Measurements from ENCODE around the gene NTM.
"Not testable (repeated sequence)": the region's sequence is repeated elsewhere in the genome, so short reads cannot be mapped to it uniquely, and the experiment has no call there.

Gene NTM

DNA sequence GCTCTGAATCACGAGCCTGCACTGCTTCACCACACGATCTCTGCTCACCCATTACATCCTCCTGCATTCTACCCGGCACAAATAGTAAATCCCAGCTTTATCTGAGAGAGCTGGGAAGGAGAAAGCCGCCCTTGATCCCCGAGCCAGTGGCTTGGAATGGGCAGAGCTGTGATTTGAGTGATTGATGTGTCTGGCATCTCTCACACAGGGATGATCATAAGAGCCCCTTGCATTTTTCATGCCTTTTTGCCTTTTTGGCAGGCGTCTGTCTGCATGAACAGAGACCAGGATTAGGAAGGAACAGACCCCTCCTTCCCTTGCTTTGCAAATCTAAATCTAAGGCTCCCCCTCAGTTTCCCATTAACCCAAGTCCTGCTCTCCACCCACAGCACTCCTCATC, 945.3 kb downstream of the NTM start:
- Histone ChIP-seq H3K27me3 (ENCODE audit: control insufficient read depth in 2 of 2, insufficient read depth in 2 of 2, low read length in 2 of 2) (no peaks in the 10 kb centered on the region), H3K27ac (ENCODE audit: low read depth in 2 of 2, low read length in 2 of 2) (no peak overlapping the region), H3K9ac (ENCODE audit: low read depth in 1 of 2, low read length in 2 of 2) (no peak overlapping the region), H3K4me3 (ENCODE audit: low read length in 2 of 2) (no peak overlapping the region), H3K4me1 (ENCODE audit: control insufficient read depth in 2 of 2, insufficient read depth in 2 of 2, low read length in 2 of 2) (no peaks in the 10 kb centered on the region), H3K36me3 (ENCODE audit: control insufficient read depth in 2 of 2, insufficient read depth in 2 of 2, low read length in 2 of 2) (no peaks in the 10 kb centered on the region), H3K9me3 (ENCODE audit: control insufficient read depth in 2 of 2, low read length in 2 of 2) (peaks cover 0 to 8% of the 10 kb centered on the region in 2 donors)

- Histone ChIP-seq H3K4me3 (ENCODE audit: low read length in 2 of 2) (no peak overlapping the region), H3K9ac (ENCODE audit: low read depth in 1 of 2, low read length in 2 of 2) (no peak overlapping the region), H3K9me3 (ENCODE audit: control insufficient read depth in 2 of 2, low read length in 2 of 2) (peaks cover 0 to 8% of the 10 kb centered on the region in 2 donors), H3K4me1 (ENCODE audit: control insufficient read depth in 2 of 2, insufficient read depth in 2 of 2, low read length in 2 of 2) (no peaks in the 10 kb centered on the region), H3K27me3 (ENCODE audit: control insufficient read depth in 2 of 2, insufficient read depth in 2 of 2, low read length in 2 of 2) (no peaks in the 10 kb centered on the region), H3K27ac (ENCODE audit: low read depth in 2 of 2, low read length in 2 of 2) (no peak overlapping the region), H3K36me3 (ENCODE audit: control insufficient read depth in 2 of 2, insufficient read depth in 2 of 2, low read length in 2 of 2) (no peaks in the 10 kb centered on the region)
These were observed 948.2 kb downstream of the NTM start for GRCh38 chr11:132318421-132319157.

DNA sequence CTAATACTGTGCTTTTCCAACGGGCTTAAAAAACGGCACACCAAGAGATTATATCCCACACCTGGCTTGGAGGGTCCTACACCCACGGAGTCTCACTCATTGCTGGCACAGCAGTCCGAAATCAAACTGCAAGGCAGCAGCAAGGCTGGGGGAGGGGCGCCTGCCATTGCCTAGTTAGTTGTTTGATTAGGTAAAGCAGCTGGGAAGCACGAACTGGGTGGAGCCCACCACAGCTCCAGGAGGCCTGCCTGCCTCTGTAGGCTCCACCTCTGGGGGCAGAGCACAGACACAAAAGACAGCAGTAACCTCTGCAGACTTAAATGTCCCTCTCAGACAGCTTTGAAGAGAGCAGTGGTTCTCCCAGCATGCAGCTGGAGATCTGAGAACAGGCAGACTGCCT, 949.0 kb downstream of the NTM start:
- H3K4me1 ChIP-seq (ENCODE audit: control insufficient read depth in 2 of 2, insufficient read depth in 2 of 2, low read length in 2 of 2); H3K36me3 ChIP-seq (ENCODE audit: control insufficient read depth in 2 of 2, insufficient read depth in 2 of 2, low read length in 2 of 2); H3K9me3 ChIP-seq (ENCODE audit: control insufficient read depth in 2 of 2, low read length in 2 of 2); H3K27me3 ChIP-seq (ENCODE audit: control insufficient read depth in 2 of 2, insufficient read depth in 2 of 2, low read length in 2 of 2); H3K4me3 ChIP-seq (ENCODE audit: low read length in 2 of 2); H3K9ac ChIP-seq (ENCODE audit: low read depth in 1 of 2, low read length in 2 of 2); H3K27ac ChIP-seq (ENCODE audit: low read depth in 2 of 2, low read length in 2 of 2): not testable (repeated sequence)

- Histone ChIP-seq H3K9ac (ENCODE audit: low read depth in 1 of 2, low read length in 2 of 2) (no peak overlapping the region), H3K36me3 (ENCODE audit: control insufficient read depth in 2 of 2, insufficient read depth in 2 of 2, low read length in 2 of 2) (no peaks in the 10 kb centered on the region), H3K27me3 (ENCODE audit: control insufficient read depth in 2 of 2, insufficient read depth in 2 of 2, low read length in 2 of 2) (no peaks in the 10 kb centered on the region), H3K4me3 (ENCODE audit: low read length in 2 of 2) (no peak overlapping the region), H3K27ac (ENCODE audit: low read depth in 2 of 2, low read length in 2 of 2) (no peak overlapping the region), H3K4me1 (ENCODE audit: control insufficient read depth in 2 of 2, insufficient read depth in 2 of 2, low read length in 2 of 2) (no peaks in the 10 kb centered on the region), H3K9me3 (ENCODE audit: control insufficient read depth in 2 of 2, low read length in 2 of 2) (peaks cover 0 to 2% of the 10 kb centered on the region in 2 donors)
These were observed 960.1 kb downstream of the NTM start for GRCh38 chr11:132330515-132330914.

DNA sequence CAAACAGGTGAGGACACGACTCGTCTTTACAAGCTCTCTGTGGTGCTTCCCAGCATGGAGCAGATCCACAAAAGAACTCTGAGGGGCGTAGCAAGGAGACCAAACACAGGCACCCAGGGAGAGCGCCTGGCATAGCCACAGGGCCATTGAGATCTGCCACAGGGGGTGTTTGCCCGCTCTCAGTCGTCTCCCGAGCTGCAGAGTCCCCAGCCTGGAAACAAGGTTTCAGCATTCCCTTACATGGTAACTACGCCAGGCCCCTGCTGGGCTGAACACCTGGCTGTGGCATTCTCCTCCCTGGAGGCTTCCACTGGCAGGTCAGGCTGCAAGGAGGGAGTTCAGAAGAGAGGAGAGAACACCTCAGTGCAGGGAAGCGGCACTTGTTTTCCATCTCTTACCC, 962.1 kb downstream of the NTM start:
- Histone ChIP-seq H3K9ac (ENCODE audit: low read depth in 1 of 2, low read length in 2 of 2) (no peak overlapping the region), H3K27me3 (ENCODE audit: control insufficient read depth in 2 of 2, insufficient read depth in 2 of 2, low read length in 2 of 2) (no peaks in the 10 kb centered on the region), H3K4me1 (ENCODE audit: control insufficient read depth in 2 of 2, insufficient read depth in 2 of 2, low read length in 2 of 2) (no peaks in the 10 kb centered on the region), H3K27ac (ENCODE audit: low read depth in 2 of 2, low read length in 2 of 2) (no peak overlapping the region), H3K9me3 (ENCODE audit: control insufficient read depth in 2 of 2, low read length in 2 of 2) (peaks cover 0 to 2% of the 10 kb centered on the region in 2 donors), H3K4me3 (ENCODE audit: low read length in 2 of 2) (no peak overlapping the region), H3K36me3 (ENCODE audit: control insufficient read depth in 2 of 2, insufficient read depth in 2 of 2, low read length in 2 of 2) (no peaks in the 10 kb centered on the region)

GRCh38 chr11:132334769-132335280, 964.4 kb downstream of the NTM start:
- peaks cover 2 to 3% of the 10 kb centered on the region in 2 donors for H3K9me3 ChIP-seq (ENCODE audit: control insufficient read depth in 2 of 2, low read length in 2 of 2)
- no peaks in the 10 kb centered on the region for H3K36me3 ChIP-seq (ENCODE audit: control insufficient read depth in 2 of 2, insufficient read depth in 2 of 2, low read length in 2 of 2)
- H3K27me3 ChIP-seq (ENCODE audit: control insufficient read depth in 2 of 2, insufficient read depth in 2 of 2, low read length in 2 of 2), result no peaks in the 10 kb centered on the region
- H3K4me1 ChIP-seq (ENCODE audit: control insufficient read depth in 2 of 2, insufficient read depth in 2 of 2, low read length in 2 of 2), result no peaks in the 10 kb centered on the region
- H3K27ac ChIP-seq (ENCODE audit: low read depth in 2 of 2, low read length in 2 of 2), result no peak overlapping the region
- H3K9ac ChIP-seq (ENCODE audit: low read depth in 1 of 2, low read length in 2 of 2), result no peak overlapping the region
- no peak overlapping the region for H3K4me3 ChIP-seq (ENCODE audit: low read length in 2 of 2)

DNA sequence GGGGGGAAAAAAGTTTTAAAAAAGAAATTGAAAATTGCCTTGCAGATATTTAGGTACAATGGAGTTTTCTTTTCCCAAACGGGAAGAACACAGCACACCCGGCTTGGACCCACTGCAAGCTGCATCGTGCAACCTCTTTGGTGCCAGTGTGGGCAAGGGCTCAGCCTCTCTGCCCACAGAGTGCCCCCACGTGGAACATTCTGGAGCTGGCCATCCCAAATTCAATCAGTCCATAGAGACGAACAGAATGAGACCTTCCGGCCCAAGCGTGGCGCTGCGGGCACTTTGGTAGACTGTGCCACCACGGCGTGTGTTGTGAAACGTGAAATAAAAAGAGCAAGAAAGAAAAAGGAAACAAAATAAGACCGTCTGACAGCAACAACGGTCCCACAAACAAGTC, 964.9 kb downstream of the NTM start:
- Histone ChIP-seq H3K36me3 (ENCODE audit: control insufficient read depth in 2 of 2, insufficient read depth in 2 of 2, low read length in 2 of 2) (no peaks in the 10 kb centered on the region), H3K9me3 (ENCODE audit: control insufficient read depth in 2 of 2, low read length in 2 of 2) (peaks cover 2 to 3% of the 10 kb centered on the region in 2 donors), H3K27me3 (ENCODE audit: control insufficient read depth in 2 of 2, insufficient read depth in 2 of 2, low read length in 2 of 2) (no peaks in the 10 kb centered on the region), H3K27ac (ENCODE audit: low read depth in 2 of 2, low read length in 2 of 2) (no peak overlapping the region), H3K4me1 (ENCODE audit: control insufficient read depth in 2 of 2, insufficient read depth in 2 of 2, low read length in 2 of 2) (no peaks in the 10 kb centered on the region), H3K9ac (ENCODE audit: low read depth in 1 of 2, low read length in 2 of 2) (no peak overlapping the region), H3K4me3 (ENCODE audit: low read length in 2 of 2) (no peak overlapping the region)

GRCh38 chr11:132336781-132337535, 966.5 kb downstream of the NTM start:
- H3K36me3 ChIP-seq (ENCODE audit: control insufficient read depth in 2 of 2, insufficient read depth in 2 of 2, low read length in 2 of 2), result no peaks in the 10 kb centered on the region
- H3K4me3 ChIP-seq (ENCODE audit: low read length in 2 of 2), result no peak overlapping the region
- no peak overlapping the region for H3K9ac ChIP-seq (ENCODE audit: low read depth in 1 of 2, low read length in 2 of 2)
- no peaks in the 10 kb centered on the region for H3K4me1 ChIP-seq (ENCODE audit: control insufficient read depth in 2 of 2, insufficient read depth in 2 of 2, low read length in 2 of 2)
- peaks cover 2 to 5% of the 10 kb centered on the region in 2 donors for H3K9me3 ChIP-seq (ENCODE audit: control insufficient read depth in 2 of 2, low read length in 2 of 2)
- H3K27me3 ChIP-seq (ENCODE audit: control insufficient read depth in 2 of 2, insufficient read depth in 2 of 2, low read length in 2 of 2), result no peaks in the 10 kb centered on the region
- H3K27ac ChIP-seq (ENCODE audit: low read depth in 2 of 2, low read length in 2 of 2), result no peak overlapping the region

DNA sequence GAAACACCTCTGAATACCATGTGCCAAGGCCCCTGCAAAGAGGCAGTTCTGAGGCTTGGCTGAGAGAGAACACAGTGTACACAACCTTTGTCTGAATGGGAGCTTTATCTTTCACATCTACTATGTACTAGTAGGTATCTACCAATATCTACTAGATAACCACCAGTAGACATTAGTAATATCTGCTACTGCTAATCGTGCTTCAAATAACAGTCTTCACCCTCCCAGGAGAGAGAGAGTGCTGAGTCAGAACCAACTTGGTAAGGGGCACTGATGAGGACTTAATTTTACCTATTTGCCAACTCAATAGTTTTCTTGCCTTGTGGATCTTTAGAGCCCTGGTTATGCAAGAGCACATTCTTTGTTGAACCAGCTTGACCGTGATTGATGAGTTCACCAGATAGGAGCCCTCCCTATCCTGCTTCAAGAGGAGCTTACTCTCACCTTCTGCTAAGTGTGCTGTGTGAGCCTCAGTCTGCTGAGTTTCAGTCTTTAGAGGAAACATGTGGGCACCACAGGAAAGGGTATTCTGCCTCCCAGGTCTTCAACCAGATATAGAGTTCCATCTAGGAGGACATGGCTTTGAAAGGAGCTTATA, 967.5 kb downstream of the NTM start:
- Histone ChIP-seq H3K36me3 (ENCODE audit: control insufficient read depth in 2 of 2, insufficient read depth in 2 of 2, low read length in 2 of 2) (no peaks in the 10 kb centered on the region), H3K4me3 (ENCODE audit: low read length in 2 of 2) (no peak overlapping the region)

DNA sequence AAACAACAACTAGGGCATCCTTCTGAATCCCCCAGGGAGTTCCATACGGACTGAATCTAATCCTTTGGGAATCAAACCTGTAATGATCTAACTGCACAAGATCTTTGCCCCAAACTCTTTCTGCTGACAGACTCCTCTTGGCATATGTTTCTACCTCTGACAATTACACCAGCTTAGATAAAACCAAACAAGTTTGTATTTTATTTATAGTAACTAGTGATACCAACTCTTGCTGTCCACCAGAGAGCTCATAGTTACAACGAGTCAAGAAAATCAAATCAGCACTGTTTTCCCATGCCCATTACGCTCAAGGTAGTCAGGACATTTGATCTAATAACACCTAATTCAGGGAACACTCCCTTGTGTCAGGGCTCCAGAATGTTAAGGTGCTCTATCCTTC, 972.0 kb downstream of the NTM start:
- Histone ChIP-seq H3K4me1 (ENCODE audit: control insufficient read depth in 2 of 2, insufficient read depth in 2 of 2, low read length in 2 of 2) (no peaks in the 10 kb centered on the region), H3K9ac (ENCODE audit: low read depth in 1 of 2, low read length in 2 of 2) (no peak overlapping the region), H3K36me3 (ENCODE audit: control insufficient read depth in 2 of 2, insufficient read depth in 2 of 2, low read length in 2 of 2) (no peaks in the 10 kb centered on the region), H3K9me3 (ENCODE audit: control insufficient read depth in 2 of 2, low read length in 2 of 2) (peaks cover 0 to 5% of the 10 kb centered on the region in 2 donors), H3K27ac (ENCODE audit: low read depth in 2 of 2, low read length in 2 of 2) (no peak overlapping the region), H3K27me3 (ENCODE audit: control insufficient read depth in 2 of 2, insufficient read depth in 2 of 2, low read length in 2 of 2) (no peaks in the 10 kb centered on the region), H3K4me3 (ENCODE audit: low read length in 2 of 2) (no peak overlapping the region)

More for the DNA sequence above, 967.5 kb downstream of the NTM start:
- H3K9me3 ChIP-seq (ENCODE audit: control insufficient read depth in 2 of 2, low read length in 2 of 2), result peaks cover 2 to 5% of the 10 kb centered on the region in 2 donors
- no peaks in the 10 kb centered on the region for H3K27me3 ChIP-seq (ENCODE audit: control insufficient read depth in 2 of 2, insufficient read depth in 2 of 2, low read length in 2 of 2)
- no peak overlapping the region for H3K27ac ChIP-seq (ENCODE audit: low read depth in 2 of 2, low read length in 2 of 2)
- H3K4me1 ChIP-seq (ENCODE audit: control insufficient read depth in 2 of 2, insufficient read depth in 2 of 2, low read length in 2 of 2), result no peaks in the 10 kb centered on the region
- H3K9ac ChIP-seq (ENCODE audit: low read depth in 1 of 2, low read length in 2 of 2), result no peak overlapping the region

Measured in mucosa of rectum (tissue), 2 donors.